GM12874 (cell line): ENCODE results near the gene SPDYE1.

Experiments used
- CTCF ChIP-seq: IDR thresholded peaks from 2 replicates; pipeline ENCODE4 v1.5.1; 2011; ENCODE audit warnings: low read depth, mild to moderate bottlenecking, control low read depth, low read length, moderate library complexity; ENCODE audit not compliant: insufficient read depth

The SPDYE1 gene

GRCh38 chr7:44045226-44046014 is 47.7 kb downstream of the SPDYE1 start:
- TF ChIP-seq CTCF, result no peak

GRCh38 chr7:44046321-44047061 is 48.8 kb downstream of the SPDYE1 start:
- TF ChIP-seq CTCF, result no peak

GRCh38 chr7:44048031-44048795 is 50.5 kb downstream of the SPDYE1 start:
- TF ChIP-seq CTCF, result no peak

GRCh38 chr7:44050121-44050914 is 52.6 kb downstream of the SPDYE1 start:
- no peak for TF ChIP-seq CTCF

- TF ChIP-seq CTCF, result no peak
Measured at GRCh38 chr7:44050915-44051560, 53.3 kb downstream of the SPDYE1 start.

- no peak for TF ChIP-seq CTCF
Measured at GRCh38 chr7:44051611-44052220, 54.0 kb downstream of the SPDYE1 start.
